SU-DHL-6 (cell line): ENCODE data around the gene MUC5AC.
"Not testable (repeated sequence)": the region's sequence is repeated elsewhere in the genome, so short reads cannot be mapped to it uniquely, and the experiment has no call there.

Experiments
- H2AFZ ChIP-seq: fragments of 200-600 bp; sonication (generic); 2 replicates; pipeline ENCODE4 v1.6.1; 2014; ENCODE audit warnings: low read depth, mild to moderate bottlenecking, moderate library complexity, mixed read lengths, antibody characterized with exemption, low read length; ENCODE audit not compliant: severe bottlenecking
- H3F3A ChIP-seq: fragments of 200-600 bp; shearing (Covaris generic); 2 replicates; pipeline ENCODE4 v1.6.0; 2016; ENCODE audit warnings: antibody characterized with exemption, mild to moderate bottlenecking; ENCODE audit not compliant: insufficient read depth
- H3K27ac ChIP-seq: fragments of 200-600 bp; sonication (generic); 2 replicates; pipeline ENCODE4 v1.5.1; 2016; ENCODE audit warnings: low read depth, mild to moderate bottlenecking, low read length, moderate library complexity, mixed read lengths
- H3K27me3 ChIP-seq: fragments of 200-600 bp; sonication (generic), shearing (Covaris generic); 2 replicates; pipeline ENCODE4 v1.6.0; 2014; ENCODE audit warnings: mild to moderate bottlenecking, low read length
- H3K36me3 ChIP-seq: fragments of 200-600 bp; sonication (generic); 2 replicates; pipeline ENCODE4 v1.6.1; 2014; ENCODE audit warnings: mild to moderate bottlenecking, low read length, mixed read lengths
- H3K4me2 ChIP-seq: fragments of 300-600, 200-600 bp; shearing (Covaris generic), sonication (generic); 2 replicates; pipeline ENCODE4 v1.6.0; 2014; ENCODE audit warnings: low read length, low read depth, mild to moderate bottlenecking; ENCODE audit not compliant: poor library complexity, severe bottlenecking
- H3K4me3 ChIP-seq: fragments of 200-600 bp; sonication (generic); 2 replicates; pipeline ENCODE4 v1.5.1; 2014; ENCODE audit warnings: antibody characterized with exemption, low read length, mild to moderate bottlenecking, mixed read lengths; ENCODE audit not compliant: insufficient read depth, poor library complexity, severe bottlenecking
- H3K79me2 ChIP-seq: fragments of 200-600 bp; sonication (generic); 2 replicates; pipeline ENCODE4 v1.6.1; 2014; ENCODE audit warnings: mild to moderate bottlenecking, low read length, moderate library complexity; ENCODE audit not compliant: insufficient read depth
- H3K9ac ChIP-seq: fragments of 200-600 bp; sonication (generic); 2 replicates; pipeline ENCODE4 v1.7.0; 2014; ENCODE audit warnings: mild to moderate bottlenecking, low read length
- H3K9me2 ChIP-seq: fragments of 200-600 bp; sonication (generic); replicated peaks from 2 replicates; pipeline ENCODE4 v1.6.1; 2014; ENCODE audit warnings: low read length; ENCODE audit not compliant: insufficient read depth
- H3K9me3 ChIP-seq: fragments of 200-600 bp; sonication (generic); 2 replicates; pipeline ENCODE4 v1.6.1; 2014; ENCODE audit warnings: low read length, mixed read lengths; ENCODE audit not compliant: insufficient read depth
- H4K20me1 ChIP-seq: fragments of 200-600 bp; sonication (generic); 2 replicates; pipeline ENCODE4 v1.6.1; 2014; ENCODE audit warnings: low read depth, mild to moderate bottlenecking, antibody characterized with exemption, low read length, moderate library complexity, mixed read lengths
- EZH2phosphoT487 ChIP-seq: fragments of 200-600 bp; sonication (generic), shearing (Covaris generic); conservative IDR thresholded peaks from 2 replicates; pipeline ENCODE4 v1.6.1; 2018; ENCODE audit warnings: mild to moderate bottlenecking, antibody characterized with exemption, low read length, moderate library complexity, mixed read lengths
- TF ChIP-seq, protein P1 (sequence below): fragments of 200-600 bp; sonication (generic); IDR thresholded peaks from one replicate; pipeline ENCODE4 v1.5.1; 2017; ENCODE audit warnings: antibody characterized with exemption, mild to moderate bottlenecking, low read length, moderate library complexity; ENCODE audit not compliant: insufficient read depth, poor library complexity, severe bottlenecking

MUC5AC gene

DNA sequence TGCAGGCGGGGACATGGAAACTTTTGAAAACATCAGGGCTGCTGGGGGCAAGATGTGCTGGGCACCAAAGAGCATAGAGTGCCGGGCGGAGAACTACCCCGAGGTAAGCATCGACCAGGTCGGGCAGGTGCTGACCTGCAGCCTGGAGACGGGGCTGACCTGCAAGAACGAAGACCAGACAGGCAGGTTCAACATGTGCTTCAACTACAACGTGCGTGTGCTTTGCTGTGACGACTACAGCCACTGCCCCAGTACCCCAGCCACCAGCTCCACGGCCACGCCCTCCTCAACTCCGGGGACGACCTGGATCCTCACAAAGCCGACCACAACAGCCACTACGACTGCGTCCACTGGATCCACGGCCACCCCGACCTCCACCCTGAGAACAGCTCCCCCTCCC lies 84.5 kb downstream of the MUC5AC start:
- H3K9ac ChIP-seq = no peak overlapping the region
- no peak overlapping the region for H3K4me3 ChIP-seq
- no peak overlapping the region for H2AFZ ChIP-seq
- TF ChIP-seq, protein P1, sequence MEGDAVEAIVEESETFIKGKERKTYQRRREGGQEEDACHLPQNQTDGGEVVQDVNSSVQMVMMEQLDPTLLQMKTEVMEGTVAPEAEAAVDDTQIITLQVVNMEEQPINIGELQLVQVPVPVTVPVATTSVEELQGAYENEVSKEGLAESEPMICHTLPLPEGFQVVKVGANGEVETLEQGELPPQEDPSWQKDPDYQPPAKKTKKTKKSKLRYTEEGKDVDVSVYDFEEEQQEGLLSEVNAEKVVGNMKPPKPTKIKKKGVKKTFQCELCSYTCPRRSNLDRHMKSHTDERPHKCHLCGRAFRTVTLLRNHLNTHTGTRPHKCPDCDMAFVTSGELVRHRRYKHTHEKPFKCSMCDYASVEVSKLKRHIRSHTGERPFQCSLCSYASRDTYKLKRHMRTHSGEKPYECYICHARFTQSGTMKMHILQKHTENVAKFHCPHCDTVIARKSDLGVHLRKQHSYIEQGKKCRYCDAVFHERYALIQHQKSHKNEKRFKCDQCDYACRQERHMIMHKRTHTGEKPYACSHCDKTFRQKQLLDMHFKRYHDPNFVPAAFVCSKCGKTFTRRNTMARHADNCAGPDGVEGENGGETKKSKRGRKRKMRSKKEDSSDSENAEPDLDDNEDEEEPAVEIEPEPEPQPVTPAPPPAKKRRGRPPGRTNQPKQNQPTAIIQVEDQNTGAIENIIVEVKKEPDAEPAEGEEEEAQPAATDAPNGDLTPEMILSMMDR = no peak
- no peak for TF ChIP-seq EZH2phosphoT487
- no peaks in the 10 kb centered on the region for H4K20me1 ChIP-seq
- H3F3A ChIP-seq = no peaks in the 10 kb centered on the region
- H3K27me3 ChIP-seq = no peaks in the 10 kb centered on the region
- H3K9me2 ChIP-seq = no peaks in the 10 kb centered on the region
- no peak overlapping the region for H3K4me2 ChIP-seq
- H3K9me3 ChIP-seq = no peaks in the 10 kb centered on the region
- no peaks in the 10 kb centered on the region for H3K36me3 ChIP-seq
- H3K79me2 ChIP-seq = no peaks in the 10 kb centered on the region
- no peak overlapping the region for H3K27ac ChIP-seq

DNA sequence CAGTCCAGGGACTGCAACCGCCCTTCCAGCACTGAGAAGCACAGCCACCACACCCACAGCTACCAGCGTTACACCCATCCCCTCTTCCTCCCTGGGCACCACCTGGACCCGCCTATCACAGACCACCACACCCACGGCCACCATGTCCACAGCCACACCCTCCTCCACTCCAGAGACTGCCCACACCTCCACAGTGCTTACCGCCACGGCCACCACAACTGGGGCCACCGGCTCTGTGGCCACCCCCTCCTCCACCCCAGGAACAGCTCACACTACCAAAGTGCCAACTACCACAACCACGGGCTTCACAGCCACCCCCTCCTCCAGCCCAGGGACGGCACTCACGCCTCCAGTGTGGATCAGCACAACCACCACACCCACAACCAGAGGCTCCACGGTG lies 85.0 kb downstream of the MUC5AC start:
- not testable (repeated sequence) for H2AFZ ChIP-seq, H3K4me2 ChIP-seq, H3K9me2 ChIP-seq, H3K79me2 ChIP-seq, H3K9me3 ChIP-seq, H4K20me1 ChIP-seq, H3F3A ChIP-seq, H3K27me3 ChIP-seq, H3K36me3 ChIP-seq, H3K27ac ChIP-seq, H3K4me3 ChIP-seq, H3K9ac ChIP-seq

DNA sequence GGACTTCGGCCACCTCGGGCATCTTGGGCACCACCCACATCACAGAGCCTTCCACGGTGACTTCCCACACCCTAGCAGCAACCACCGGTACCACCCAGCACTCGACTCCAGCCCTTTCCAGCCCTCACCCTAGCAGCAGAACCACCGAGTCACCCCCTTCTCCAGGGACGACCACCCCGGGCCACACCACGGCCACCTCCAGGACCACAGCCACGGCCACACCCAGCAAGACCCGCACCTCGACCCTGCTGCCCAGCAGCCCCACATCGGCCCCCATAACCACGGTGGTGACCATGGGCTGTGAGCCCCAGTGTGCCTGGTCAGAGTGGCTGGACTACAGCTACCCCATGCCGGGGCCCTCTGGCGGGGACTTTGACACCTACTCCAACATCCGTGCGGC lies 85.8 kb downstream of the MUC5AC start:
- not testable (repeated sequence) for H3K4me3 ChIP-seq, H3K27me3 ChIP-seq, H3K79me2 ChIP-seq, H3K36me3 ChIP-seq, H3K27ac ChIP-seq, H3K9ac ChIP-seq, H3K9me2 ChIP-seq, H3F3A ChIP-seq, H3K4me2 ChIP-seq, H3K9me3 ChIP-seq, H2AFZ ChIP-seq, H4K20me1 ChIP-seq

DNA sequence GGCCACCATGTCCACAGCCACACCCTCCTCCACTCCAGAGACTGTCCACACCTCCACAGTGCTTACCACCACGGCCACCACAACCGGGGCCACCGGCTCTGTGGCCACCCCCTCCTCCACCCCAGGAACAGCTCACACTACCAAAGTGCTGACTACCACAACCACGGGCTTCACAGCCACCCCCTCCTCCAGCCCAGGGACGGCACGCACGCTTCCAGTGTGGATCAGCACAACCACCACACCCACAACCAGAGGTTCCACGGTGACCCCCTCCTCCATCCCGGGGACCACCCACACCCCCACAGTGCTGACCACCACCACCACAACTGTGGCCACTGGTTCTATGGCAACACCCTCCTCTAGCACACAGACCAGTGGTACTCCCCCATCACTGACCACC lies 86.8 kb downstream of the MUC5AC start:
- not testable (repeated sequence) for H3K4me2 ChIP-seq, H3K4me3 ChIP-seq, H4K20me1 ChIP-seq, H3K9ac ChIP-seq, H3K27me3 ChIP-seq, H3K9me2 ChIP-seq, H2AFZ ChIP-seq, H3F3A ChIP-seq, H3K9me3 ChIP-seq, H3K27ac ChIP-seq, H3K79me2 ChIP-seq, H3K36me3 ChIP-seq

DNA sequence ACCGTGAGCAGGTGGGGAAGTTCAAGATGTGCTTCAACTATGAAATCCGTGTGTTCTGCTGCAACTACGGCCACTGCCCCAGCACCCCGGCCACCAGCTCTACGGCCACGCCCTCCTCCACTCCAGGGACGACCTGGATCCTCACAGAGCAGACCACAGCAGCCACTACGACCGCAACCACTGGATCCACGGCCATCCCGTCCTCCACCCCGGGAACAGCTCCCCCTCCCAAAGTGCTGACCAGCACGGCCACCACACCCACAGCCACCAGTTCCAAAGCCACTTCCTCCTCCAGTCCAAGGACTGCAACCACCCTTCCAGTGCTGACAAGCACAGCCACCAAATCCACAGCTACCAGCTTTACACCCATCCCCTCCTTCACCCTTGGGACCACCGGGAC lies 88.0 kb downstream of the MUC5AC start:
- H3F3A ChIP-seq, H2AFZ ChIP-seq, H3K9me2 ChIP-seq, H3K27me3 ChIP-seq, H4K20me1 ChIP-seq, H3K4me2 ChIP-seq, H3K79me2 ChIP-seq, H3K27ac ChIP-seq, H3K36me3 ChIP-seq, H3K9ac ChIP-seq, H3K9me3 ChIP-seq, H3K4me3 ChIP-seq: not testable (repeated sequence)

DNA sequence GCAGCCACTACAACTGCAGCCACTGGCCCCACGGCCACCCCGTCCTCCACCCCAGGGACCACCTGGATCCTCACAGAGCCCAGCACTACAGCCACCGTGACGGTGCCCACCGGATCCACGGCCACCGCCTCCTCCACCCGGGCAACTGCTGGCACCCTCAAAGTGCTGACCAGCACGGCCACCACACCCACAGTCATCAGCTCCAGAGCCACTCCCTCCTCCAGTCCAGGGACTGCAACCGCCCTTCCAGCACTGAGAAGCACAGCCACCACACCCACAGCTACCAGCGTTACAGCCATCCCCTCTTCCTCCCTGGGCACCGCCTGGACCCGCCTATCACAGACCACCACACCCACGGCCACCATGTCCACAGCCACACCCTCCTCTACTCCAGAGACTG lies 88.5 kb downstream of the MUC5AC start:
- H4K20me1 ChIP-seq, H3K4me2 ChIP-seq, H3K27me3 ChIP-seq, H3K9me3 ChIP-seq, H2AFZ ChIP-seq, H3K36me3 ChIP-seq, H3K79me2 ChIP-seq, H3F3A ChIP-seq, H3K9ac ChIP-seq, H3K4me3 ChIP-seq, H3K27ac ChIP-seq, H3K9me2 ChIP-seq: not testable (repeated sequence)

DNA sequence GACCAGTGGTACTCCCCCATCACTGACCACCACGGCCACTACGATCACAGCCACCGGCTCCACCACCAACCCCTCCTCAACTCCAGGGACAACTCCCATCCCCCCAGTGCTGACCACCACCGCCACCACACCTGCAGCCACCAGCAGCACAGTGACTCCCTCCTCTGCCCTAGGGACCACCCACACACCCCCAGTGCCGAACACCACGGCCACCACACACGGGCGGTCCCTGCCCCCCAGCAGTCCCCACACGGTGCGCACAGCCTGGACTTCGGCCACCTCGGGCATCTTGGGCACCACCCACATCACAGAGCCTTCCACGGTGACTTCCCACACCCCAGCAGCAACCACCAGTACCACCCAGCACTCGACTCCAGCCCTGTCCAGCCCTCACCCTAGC lies 89.3 kb downstream of the MUC5AC start:
- not testable (repeated sequence) for H2AFZ ChIP-seq, H3K27me3 ChIP-seq, H3K36me3 ChIP-seq, H3K4me3 ChIP-seq, H3K4me2 ChIP-seq, H3K27ac ChIP-seq, H3K9ac ChIP-seq, H3F3A ChIP-seq, H3K9me3 ChIP-seq, H3K79me2 ChIP-seq, H4K20me1 ChIP-seq, H3K9me2 ChIP-seq

DNA sequence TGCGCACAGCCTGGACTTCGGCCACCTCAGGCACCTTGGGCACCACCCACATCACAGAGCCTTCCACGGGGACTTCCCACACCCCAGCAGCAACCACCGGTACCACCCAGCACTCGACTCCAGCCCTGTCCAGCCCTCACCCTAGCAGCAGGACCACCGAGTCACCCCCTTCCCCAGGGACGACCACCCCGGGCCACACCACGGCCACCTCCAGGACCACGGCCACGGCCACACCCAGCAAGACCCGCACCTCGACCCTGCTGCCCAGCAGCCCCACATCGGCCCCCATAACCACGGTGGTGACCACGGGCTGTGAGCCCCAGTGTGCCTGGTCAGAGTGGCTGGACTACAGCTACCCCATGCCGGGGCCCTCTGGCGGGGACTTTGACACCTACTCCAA lies 91.2 kb downstream of the MUC5AC start:
- not testable (repeated sequence) for H3K9me3 ChIP-seq, H3F3A ChIP-seq, H3K79me2 ChIP-seq, H2AFZ ChIP-seq, H3K9ac ChIP-seq, H3K36me3 ChIP-seq, H3K27ac ChIP-seq, H3K4me3 ChIP-seq, H3K27me3 ChIP-seq, H3K9me2 ChIP-seq, H3K4me2 ChIP-seq, H4K20me1 ChIP-seq
